HCT116 (cell line): ENCODE measurements around the gene LIN52. TPM values are rescaled to one million over a fixed set of nuclear protein-coding genes. Genes with fewer than 3 reads are reported as not detected.

Experiments used
- ATAC-seq: fragments of 200-7000 bp; cut with Tn5 transposase; 2 replicates; pipeline ENCODE4 v1.9.1; 2020; ENCODE audit warnings: mild to moderate bottlenecking, moderate library complexity
- BruUV-seq: library from RNA; stranded (reverse); fragments of 400-500 nt; replicated peaks from 2 replicates; lab custom pipeline; 2021; lab: Mats Ljungman, UMichigan
- CTCF ChIA-PET: fragments of 300-600 bp; sonication (Branson Sonifier 250); formaldehyde crosslinking; loops from one replicate; lab custom pipeline; 2021; ENCODE audit warnings: antibody characterized with exemption; lab: Charles Lee
- POLR2A ChIA-PET: fragments of 300-600, 350-600 bp; sonication (Branson Sonifier 250); formaldehyde crosslinking; loops from one replicate; lab custom pipeline; 2021; ENCODE audit warnings: antibody characterized with exemption; lab: Charles Lee
- RAD21 ChIA-PET, 2 experiments: fragments of 300-600 bp; sonication (Branson Sonifier 250); formaldehyde crosslinking; loops; one replicate each; lab custom pipeline; 2023; ENCODE audit warnings: low total read pairs in 2 of 2; ENCODE audit not compliant: uncharacterized antibody in 2 of 2, unreplicated experiment in 2 of 2, low non-redundant PET in 1 of 2; lab: Charles Lee
- DNase-seq: peaks from one replicate; pipeline ENCODE4 v3.0.0-alpha.2; 2010; ENCODE audit warnings: low read depth, low spot score
- H2AFZ ChIP-seq: fragments of 200-600 bp; shearing (Covaris generic), sonication (generic); 2 replicates; pipeline ENCODE4 v1.6.1; 2017; ENCODE audit warnings: low read depth, mixed run types, mixed read lengths, antibody characterized with exemption, low read length; ENCODE audit not compliant: poor library complexity, severe bottlenecking
- H3K27ac ChIP-seq: 2 replicates; pipeline ENCODE4 v1.5.1; 2012; ENCODE audit warnings: low read depth, low read length
- H3K27me3 ChIP-seq: fragments of 200-600 bp; sonication (generic); 2 replicates; pipeline ENCODE4 v1.6.1; 2016; ENCODE audit warnings: mixed run types, low read length, mixed read lengths; ENCODE audit not compliant: insufficient read depth
- H3K36me3 ChIP-seq, 2 experiments: fragments of 200-500 bp in 1 of 2; fragments of 200-600 bp in 1 of 2; sonication (Bioruptor generic) in 1 of 2; sonication (generic) in 1 of 2; 2 replicates each; pipeline versions ENCODE4 v1.5.1 to v1.6.1; 2014 to 2016; ENCODE audit warnings: low read length in 2 of 2, inconsistent platforms in 1 of 2, mixed read lengths in 1 of 2, mixed run types in 1 of 2; ENCODE audit not compliant: insufficient read depth in 2 of 2, control insufficient read depth in 1 of 2
- H3K4me1 ChIP-seq, 2 experiments: fragments of 200-600 bp in 1 of 2; sonication (generic) in 1 of 2; 2 replicates each; pipeline versions ENCODE4 v1.5.1 to v1.6.1; 2012 to 2017; ENCODE audit warnings: low read length in 2 of 2, inconsistent platforms in 1 of 2, mild to moderate bottlenecking in 1 of 2, mixed read lengths in 1 of 2, mixed run types in 1 of 2, moderate library complexity in 1 of 2; ENCODE audit not compliant: insufficient read depth in 2 of 2, control insufficient read depth in 1 of 2
- H3K4me2 ChIP-seq: fragments of 200-600 bp; sonication (generic); 2 replicates; pipeline ENCODE4 v1.6.1; 2017; ENCODE audit warnings: mixed run types, low read length, mixed read lengths
- H3K4me3 ChIP-seq, 2 experiments: fragments of 200-600 bp in 1 of 2; sonication (generic) in 1 of 2; replicated peaks in 1 of 2; 2 replicates each; pipeline ENCODE4 v1.5.1; 2011 to 2016; ENCODE audit warnings: low read length in 2 of 2, control low read depth in 1 of 2, low read depth in 1 of 2, mild to moderate bottlenecking in 1 of 2, mixed read lengths in 1 of 2, mixed run types in 1 of 2
- H3K79me2 ChIP-seq: fragments of 200-600 bp; sonication (generic); 2 replicates; pipeline ENCODE4 v1.6.1; 2017; ENCODE audit warnings: mild to moderate bottlenecking, mixed run types, low read length, moderate library complexity, mixed read lengths; ENCODE audit not compliant: insufficient read depth
- H3K9ac ChIP-seq: fragments of 200-600 bp; sonication (generic); 2 replicates; pipeline ENCODE4 v1.6.1; 2016; ENCODE audit warnings: low read length, mixed read lengths
- H3K9me2 ChIP-seq: fragments of 200-600 bp; sonication (generic), shearing (Covaris generic); 2 replicates; pipeline ENCODE4 v1.6.1; 2017; ENCODE audit warnings: mixed run types, mild to moderate bottlenecking, moderate library complexity; ENCODE audit not compliant: insufficient read depth
- H3K9me3 ChIP-seq, 2 experiments: fragments of 200-500 bp in 1 of 2; fragments of 200-600 bp in 1 of 2; sonication (Bioruptor generic) in 1 of 2; sonication (generic) in 1 of 2; 2 replicates each; pipeline ENCODE4 v1.6.1; 2014 to 2017; ENCODE audit warnings: low read length in 2 of 2, mixed read lengths in 2 of 2, inconsistent platforms in 1 of 2, low read depth in 1 of 2, mild to moderate bottlenecking in 1 of 2, mixed run types in 1 of 2, moderate library complexity in 1 of 2; ENCODE audit not compliant: control insufficient read depth in 1 of 2, insufficient read depth in 1 of 2
- H4K20me1 ChIP-seq: fragments of 200-600 bp; sonication (generic), shearing (Covaris generic); 2 replicates; pipeline ENCODE4 v1.6.1; 2017; ENCODE audit warnings: mixed run types, mild to moderate bottlenecking, moderate library complexity; ENCODE audit not compliant: insufficient read depth
- ATF3 ChIP-seq: IDR thresholded peaks from 2 replicates; pipeline ENCODE4 v1.6.1; 2012
- CBX3 ChIP-seq: IDR thresholded peaks from 2 replicates; pipeline ENCODE4 v1.6.1; 2012; ENCODE audit warnings: low read depth
- CEBPB ChIP-seq: IDR thresholded peaks from 2 replicates; pipeline ENCODE4 v1.6.1; 2012; ENCODE audit warnings: low read depth
- ELF1 ChIP-seq: IDR thresholded peaks from 2 replicates; pipeline ENCODE4 v1.6.1; 2012; ENCODE audit warnings: low read depth, borderline replicate concordance
- EZH2 ChIP-seq: fragments of 200-600 bp; sonication (generic); IDR thresholded peaks from 2 replicates; pipeline ENCODE4 v1.6.1; 2017; ENCODE audit warnings: antibody characterized with exemption, mixed run types
- EZH2phosphoT487 ChIP-seq: fragments of 200-600 bp; IDR thresholded peaks from 2 replicates; pipeline ENCODE4 v1.6.1; 2018; ENCODE audit warnings: antibody characterized with exemption, borderline replicate concordance
- FOSL1 ChIP-seq: IDR thresholded peaks from 2 replicates; pipeline ENCODE4 v1.6.1; 2012; ENCODE audit warnings: low read depth
- JUND ChIP-seq: IDR thresholded peaks from 2 replicates; pipeline ENCODE4 v1.6.1; 2012
- MAX ChIP-seq: IDR thresholded peaks from 2 replicates; pipeline ENCODE4 v1.6.1; 2012
- POLR2A ChIP-seq: IDR thresholded peaks from 2 replicates; pipeline ENCODE4 v1.7.0; 2011; ENCODE audit warnings: borderline replicate concordance; ENCODE audit not compliant: insufficient read depth, insufficient read length; ENCODE audit errors: extremely low read depth
- POLR2AphosphoS5 ChIP-seq: IDR thresholded peaks from 2 replicates; pipeline ENCODE4 v1.6.1; 2011; ENCODE audit warnings: mild to moderate bottlenecking, low read depth, low read length, moderate library complexity
- RAD21 ChIP-seq: IDR thresholded peaks from 2 replicates; pipeline ENCODE4 v1.6.1; 2012; ENCODE audit warnings: low read depth, mild to moderate bottlenecking
- REST ChIP-seq: IDR thresholded peaks from 2 replicates; pipeline ENCODE4 v1.6.1; 2012; ENCODE audit warnings: low read depth
- SIN3A ChIP-seq: IDR thresholded peaks from 2 replicates; pipeline ENCODE4 v1.6.1; 2012; ENCODE audit warnings: low read depth
- SP1 ChIP-seq: IDR thresholded peaks from 2 replicates; pipeline ENCODE4 v1.6.1; 2012; ENCODE audit warnings: low read depth
- SRF ChIP-seq: IDR thresholded peaks from 2 replicates; pipeline ENCODE4 v1.6.1; 2012; ENCODE audit warnings: low read depth
- TCF7L2 ChIP-seq: IDR thresholded peaks from 2 replicates; pipeline ENCODE4 v1.7.0; 2011; ENCODE audit warnings: borderline replicate concordance, inconsistent platforms; ENCODE audit not compliant: insufficient read depth, insufficient read length; ENCODE audit errors: extremely low read depth
- YY1 ChIP-seq: IDR thresholded peaks from 2 replicates; pipeline ENCODE4 v1.6.1; 2011; ENCODE audit warnings: low read length, low read depth, moderate library complexity, mild to moderate bottlenecking; ENCODE audit not compliant: insufficient replicate concordance; ENCODE audit errors: extremely low read depth
- ZFX ChIP-seq: fragments of 450-650 bp; IDR thresholded peaks from 2 replicates; pipeline ENCODE4 v1.6.1; 2017
- ZNF274 ChIP-seq: fragments of 200-500 bp; sonication (Bioruptor generic); IDR thresholded peaks from 2 replicates; pipeline ENCODE4 v1.6.1; 2014; ENCODE audit warnings: mild to moderate bottlenecking, low read depth, low read length, inconsistent platforms
- intact Hi-C: fragments of 100-400 bp; cut with micrococcal nuclease; formaldehyde crosslinking; loops from 2 replicates; pipeline ENCODE4 v1.10.0; 2022
- total RNA-seq: library from RNA; stranded (reverse); gene quantifications from one replicate; pipeline ENCODE4 v1.2.1, GENCODE V29; 2021; ENCODE audit not compliant: unreplicated experiment

LIN52 gene
- total RNA-seq, 1 experiment from 2014 or later: 9.6 TPM

GRCh38 chr14:74249433-74250375 lies 164.9 kb downstream of the LIN52 start:
- no peaks in the 10 kb centered on the region for H3K9me2 ChIP-seq
- no peak overlapping the region for H3K4me3 ChIP-seq
- BruUV-seq: no TSS peak
- no peaks in the 10 kb centered on the region for H3K27me3 ChIP-seq
- no peak overlapping the region for H2AFZ ChIP-seq
- no peak overlapping the region for H3K27ac ChIP-seq
- H3K4me1 ChIP-seq: peaks cover 2 to 9% of the 10 kb centered on the region in 2 experiments; a peak in 2 of 4 replicates
- no peaks in the 10 kb centered on the region for H3K79me2 ChIP-seq
- H3K9me3 ChIP-seq: no peaks in the 10 kb centered on the region
- DNase-seq: no peak
- intact Hi-C loops: loop anchor here (5.0 kb wide), 1 partner anchor 32 kb away; no protein-coding TSS in a partner anchor
- no peak overlapping the region for H3K4me2 ChIP-seq
- no peak for ATAC-seq
- H4K20me1 ChIP-seq: no peaks in the 10 kb centered on the region
- no peak overlapping the region for H3K9ac ChIP-seq
- H3K36me3 ChIP-seq: no peaks in the 10 kb centered on the region
- TF ChIP-seq SP1 (no peak), FOSL1 (no peak), ZFX (no peak), REST (no peak), MAX (no peak), POLR2A (no peak), RAD21 (no peak), CBX3 (no peak), POLR2AphosphoS5 (no peak), SRF (no peak), TCF7L2 (no peak), ELF1 (no peak), YY1 (no peak), ZNF274 (no peak), SIN3A (no peak), EZH2 (no peak), JUND (no peak), EZH2phosphoT487 (no peak), ATF3 (no peak), CEBPB (no peak)
- ChIA-PET CTCF (no interaction called here), RAD21 (no interaction called here), POLR2A (no interaction called here)
